Measurements from ENCODE around the gene NANOS1. TPM values are rescaled to one million over a fixed set of nuclear protein-coding genes. Genes with fewer than 3 reads are reported as not detected.
A peak's percentile ranks its signal among the peaks of the same experiment; 100 is the strongest.

NANOS1 gene
- total and polyA plus RNA-seq, 5 donors from 2014 or later, result 0.27 TPM; not detected in 4

GRCh38 chr10:119028900-119029612 lies 458 bp upstream of the NANOS1 start:
- no peak overlapping the region for H3K4me3 ChIP-seq (ENCODE audit: low read depth, low read length)
- no peak overlapping the region for H3K27ac ChIP-seq (ENCODE audit: insufficient read depth, low read length, poor library complexity, severe bottlenecking)
- H3K4me1 ChIP-seq (ENCODE audit: control insufficient read depth, insufficient read depth, low read length, poor library complexity, severe bottlenecking), result peaks cover 12% of the 10 kb centered on the region
- Mint-ChIP-seq H3K27me3 (peaks cover 25% of the 10 kb centered on the region), H3K9me3 (no peaks in the 10 kb centered on the region), H3K4me1 (peaks cover 6 to 29% (median 17%) of the 10 kb centered on the region in 4 donors), H3K36me3 (peaks cover 4% of the 10 kb centered on the region), H3K4me3 (peak overlapping the region in 3 of 4 donors; percentile 80 to 86 (median 82)), H3K27ac (no peak overlapping the region)
- DNase-seq, result peak; percentile 72 to 87 (median 76)
- H3K27me3 ChIP-seq (ENCODE audit: control insufficient read depth, insufficient read depth, low read length), result no peaks in the 10 kb centered on the region
- no peaks in the 10 kb centered on the region for H3K9me3 ChIP-seq (ENCODE audit: control insufficient read depth in 2 of 2, low read length in 2 of 2)
- peaks cover 16% of the 10 kb centered on the region for H3K36me3 ChIP-seq (ENCODE audit: control insufficient read depth, insufficient read depth, low read length)
- peak; percentile 70 to 75 for ATAC-seq (ENCODE audit: low read depth in 2 of 2)

- H3K4me3 ChIP-seq (ENCODE audit: low read depth, low read length), result peak overlapping the region; percentile 66
- H3K36me3 Mint-ChIP-seq, result peaks cover 11% of the 10 kb centered on the region
- peaks cover 25% of the 10 kb centered on the region for H3K27me3 Mint-ChIP-seq
- no peak overlapping the region for H3K27ac ChIP-seq (ENCODE audit: insufficient read depth, low read length, poor library complexity, severe bottlenecking)
- no peaks in the 10 kb centered on the region for H3K9me3 Mint-ChIP-seq
- H3K4me1 ChIP-seq (ENCODE audit: control insufficient read depth, insufficient read depth, low read length, poor library complexity, severe bottlenecking), result peaks cover 12% of the 10 kb centered on the region
- no peak overlapping the region for H3K27ac Mint-ChIP-seq
- H3K4me3 Mint-ChIP-seq, result peak overlapping the region; percentile 80 to 89 (median 80)
- peaks cover 25% of the 10 kb centered on the region for H3K36me3 ChIP-seq (ENCODE audit: control insufficient read depth, insufficient read depth, low read length)
- H3K9me3 ChIP-seq (ENCODE audit: control insufficient read depth in 2 of 2, low read length in 2 of 2), result no peaks in the 10 kb centered on the region
- H3K27me3 ChIP-seq (ENCODE audit: control insufficient read depth, insufficient read depth, low read length), result no peaks in the 10 kb centered on the region
- peaks cover 8 to 36% (median 18%) of the 10 kb centered on the region in 4 donors for H3K4me1 Mint-ChIP-seq
- DNase-seq, result peak; percentile 25 to 87 (median 44)
- peak; percentile 56 to 69 for ATAC-seq (ENCODE audit: low read depth in 2 of 2)
These were observed 1.1 kb downstream of the NANOS1 start for GRCh38 chr10:119030421-119031250.

- no peaks in the 10 kb centered on the region for H3K9me3 Mint-ChIP-seq
These were observed 2.1 kb downstream of the NANOS1 start for GRCh38 chr10:119031496-119032059.

GRCh38 chr10:119039161-119039560 lies 9.6 kb downstream of the NANOS1 start:
- Mint-ChIP-seq H3K4me3 (no peak overlapping the region), H3K27ac (no peak overlapping the region), H3K4me1 (peaks cover 11 to 40% (median 24%) of the 10 kb centered on the region in 4 donors), H3K9me3 (peaks cover 0 to 2% (median 0%) of the 10 kb centered on the region in 7 donors), H3K36me3 (peaks cover 63% of the 10 kb centered on the region), H3K27me3 (no peaks in the 10 kb centered on the region)
- H3K4me1 ChIP-seq (ENCODE audit: control insufficient read depth, insufficient read depth, low read length, poor library complexity, severe bottlenecking), result no peaks in the 10 kb centered on the region
- no peak overlapping the region for H3K4me3 ChIP-seq (ENCODE audit: low read depth, low read length)
- peaks cover 91% of the 10 kb centered on the region for H3K36me3 ChIP-seq (ENCODE audit: control insufficient read depth, insufficient read depth, low read length)
- H3K9me3 ChIP-seq (ENCODE audit: control insufficient read depth in 2 of 2, low read length in 2 of 2), result no peaks in the 10 kb centered on the region
- ATAC-seq (ENCODE audit: low read depth in 2 of 2), result no peak
- H3K27ac ChIP-seq (ENCODE audit: insufficient read depth, low read length, poor library complexity, severe bottlenecking), result no peak overlapping the region
- no peaks in the 10 kb centered on the region for H3K27me3 ChIP-seq (ENCODE audit: control insufficient read depth, insufficient read depth, low read length)
- no peak for DNase-seq

More at GRCh38 chr10:119031496-119032059, 2.1 kb downstream of the NANOS1 start:
- H3K36me3 ChIP-seq (ENCODE audit: control insufficient read depth, insufficient read depth, low read length), result peaks cover 34% of the 10 kb centered on the region
- ATAC-seq (ENCODE audit: low read depth in 2 of 2) (no peak), DNase-seq (no peak)
- Mint-ChIP-seq H3K4me3 (peak overlapping the region; percentile 17 to 89 (median 64)), H3K36me3 (peaks cover 11% of the 10 kb centered on the region), H3K27me3 (peaks cover 25% of the 10 kb centered on the region), H3K4me1 (peaks cover 8 to 36% (median 18%) of the 10 kb centered on the region in 4 donors), H3K27ac (no peak overlapping the region)
- H3K4me3 ChIP-seq (ENCODE audit: low read depth, low read length), result no peak overlapping the region
- H3K27me3 ChIP-seq (ENCODE audit: control insufficient read depth, insufficient read depth, low read length), result no peaks in the 10 kb centered on the region
- no peak overlapping the region for H3K27ac ChIP-seq (ENCODE audit: insufficient read depth, low read length, poor library complexity, severe bottlenecking)
- H3K9me3 ChIP-seq (ENCODE audit: control insufficient read depth in 2 of 2, low read length in 2 of 2), result no peaks in the 10 kb centered on the region
- H3K4me1 ChIP-seq (ENCODE audit: control insufficient read depth, insufficient read depth, low read length, poor library complexity, severe bottlenecking), result peaks cover 12% of the 10 kb centered on the region

- H3K27me3 Mint-ChIP-seq, result no peaks in the 10 kb centered on the region
- no peak overlapping the region for H3K4me3 Mint-ChIP-seq
- Histone ChIP-seq H3K9me3 (ENCODE audit: control insufficient read depth in 2 of 2, low read length in 2 of 2) (no peaks in the 10 kb centered on the region), H3K4me1 (ENCODE audit: control insufficient read depth, insufficient read depth, low read length, poor library complexity, severe bottlenecking) (no peaks in the 10 kb centered on the region), H3K4me3 (ENCODE audit: low read depth, low read length) (no peak overlapping the region), H3K36me3 (ENCODE audit: control insufficient read depth, insufficient read depth, low read length) (peaks cover 98% of the 10 kb centered on the region), H3K27me3 (ENCODE audit: control insufficient read depth, insufficient read depth, low read length) (no peaks in the 10 kb centered on the region), H3K27ac (ENCODE audit: insufficient read depth, low read length, poor library complexity, severe bottlenecking) (no peak overlapping the region)
- peaks cover 0 to 2% (median 0%) of the 10 kb centered on the region in 7 donors for H3K9me3 Mint-ChIP-seq
- H3K36me3 Mint-ChIP-seq, result peaks cover 72% of the 10 kb centered on the region
- ATAC-seq (ENCODE audit: low read depth in 2 of 2), result no peak
- H3K27ac Mint-ChIP-seq, result peak overlapping the region in 1 of 3 donors; percentile 48
- no peak for DNase-seq
- peaks cover 14 to 43% (median 28%) of the 10 kb centered on the region in 4 donors for H3K4me1 Mint-ChIP-seq
These were observed 11.8 kb downstream of the NANOS1 start for GRCh38 chr10:119041326-119041725.

- H3K9me3 ChIP-seq (ENCODE audit: control insufficient read depth in 2 of 2, low read length in 2 of 2), result no peaks in the 10 kb centered on the region
- H3K36me3 Mint-ChIP-seq, result peaks cover 72% of the 10 kb centered on the region
- ATAC-seq (ENCODE audit: low read depth in 2 of 2), result no peak
These were observed 12.7 kb downstream of the NANOS1 start for GRCh38 chr10:119042169-119042568.

GRCh38 chr10:119045561-119045960 lies 16.0 kb downstream of the NANOS1 start:
- H3K4me1 ChIP-seq (ENCODE audit: control insufficient read depth, insufficient read depth, low read length, poor library complexity, severe bottlenecking), result no peaks in the 10 kb centered on the region
- peaks cover 64% of the 10 kb centered on the region for H3K36me3 Mint-ChIP-seq
- H3K27ac Mint-ChIP-seq, result no peak overlapping the region
- H3K27me3 ChIP-seq (ENCODE audit: control insufficient read depth, insufficient read depth, low read length), result no peaks in the 10 kb centered on the region
- no peak overlapping the region for H3K4me3 Mint-ChIP-seq
- ATAC-seq (ENCODE audit: low read depth in 2 of 2) (no peak), DNase-seq (no peak)
- peaks cover 100% of the 10 kb centered on the region for H3K36me3 ChIP-seq (ENCODE audit: control insufficient read depth, insufficient read depth, low read length)
- H3K9me3 Mint-ChIP-seq, result peaks cover 0 to 2% (median 0%) of the 10 kb centered on the region in 7 donors
- no peaks in the 10 kb centered on the region for H3K27me3 Mint-ChIP-seq
- peaks cover 15 to 54% (median 35%) of the 10 kb centered on the region in 4 donors for H3K4me1 Mint-ChIP-seq
- H3K4me3 ChIP-seq (ENCODE audit: low read depth, low read length), result no peak overlapping the region
- H3K9me3 ChIP-seq (ENCODE audit: control insufficient read depth in 2 of 2, low read length in 2 of 2), result no peaks in the 10 kb centered on the region
- H3K27ac ChIP-seq (ENCODE audit: insufficient read depth, low read length, poor library complexity, severe bottlenecking), result no peak overlapping the region

More at GRCh38 chr10:119042169-119042568, 12.7 kb downstream of the NANOS1 start:
- Histone ChIP-seq H3K27me3 (ENCODE audit: control insufficient read depth, insufficient read depth, low read length) (no peaks in the 10 kb centered on the region), H3K4me1 (ENCODE audit: control insufficient read depth, insufficient read depth, low read length, poor library complexity, severe bottlenecking) (no peaks in the 10 kb centered on the region), H3K36me3 (ENCODE audit: control insufficient read depth, insufficient read depth, low read length) (peaks cover 98% of the 10 kb centered on the region), H3K27ac (ENCODE audit: insufficient read depth, low read length, poor library complexity, severe bottlenecking) (no peak overlapping the region), H3K4me3 (ENCODE audit: low read depth, low read length) (no peak overlapping the region)
- H3K4me3 Mint-ChIP-seq, result peak overlapping the region in 2 of 4 donors; percentile 24 to 38
- H3K27ac Mint-ChIP-seq, result peak overlapping the region in 1 of 3 donors; percentile 47
- peaks cover 14 to 47% (median 29%) of the 10 kb centered on the region in 4 donors for H3K4me1 Mint-ChIP-seq
- peaks cover 0 to 2% (median 0%) of the 10 kb centered on the region in 7 donors for H3K9me3 Mint-ChIP-seq
- H3K27me3 Mint-ChIP-seq, result no peaks in the 10 kb centered on the region
- DNase-seq, result no peak
